Measurements from ENCODE around the gene LGALS3BP. TPM values are rescaled to one million over a fixed set of nuclear protein-coding genes. Genes with fewer than 3 reads are reported as not detected.

LGALS3BP gene
- polyA plus RNA-seq, 1 donor (not counting 4 experiments of a cell fraction or from before 2014, with no cell fraction given): 53.0 TPM

DNA sequence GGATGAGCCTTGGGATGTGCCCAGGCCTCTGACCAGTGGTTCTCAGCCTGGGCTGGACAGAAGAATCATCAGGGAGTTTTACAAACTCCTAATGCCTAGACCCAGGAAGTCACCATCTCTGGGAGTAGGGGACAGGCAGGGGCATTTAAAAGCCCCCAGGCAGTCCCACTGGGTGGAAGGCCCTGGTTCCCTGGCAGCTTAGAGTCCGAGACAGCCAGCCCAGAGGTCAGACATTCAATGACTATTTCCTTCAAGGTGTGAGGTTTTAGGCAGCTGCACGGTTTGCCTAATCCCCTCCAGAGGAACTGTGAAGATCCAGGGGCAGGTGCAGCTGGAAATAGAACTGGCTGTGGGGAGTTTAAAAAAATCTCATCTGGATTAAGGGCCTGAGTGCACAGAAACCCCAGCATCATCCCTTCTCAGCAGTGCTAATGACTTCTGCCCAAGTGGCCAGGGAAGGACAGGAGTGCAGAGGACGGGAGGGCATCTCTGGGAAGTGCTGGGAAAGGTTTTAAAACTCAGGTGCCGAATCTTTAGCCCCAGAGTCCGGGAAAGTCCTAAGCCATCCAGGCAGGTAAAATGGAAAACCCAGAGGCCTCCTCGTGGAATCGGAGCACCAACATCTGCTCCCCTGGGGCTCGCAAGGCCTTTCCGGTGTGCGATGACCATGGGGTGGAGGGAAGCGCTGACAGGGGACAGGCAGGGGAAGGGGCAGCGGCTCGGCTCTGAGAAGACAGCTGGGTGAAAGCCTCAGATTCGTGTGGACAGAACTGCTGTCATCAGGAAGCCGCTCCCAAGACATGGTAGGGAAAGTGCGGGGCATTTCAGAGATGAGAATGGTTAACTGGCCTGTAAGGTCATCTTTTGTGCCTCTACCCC is 1.5 kb upstream of the LGALS3BP start:
- no peaks in the 10 kb centered on the region for H3K27me3 ChIP-seq (ENCODE audit: control insufficient read depth, extremely low read depth, insufficient read depth, low read length)
- no peak for TF ChIP-seq EZH2 (IDR thresholded peaks at IDR 0.05; ENCODE audit: low read length)
- TF ChIP-seq, protein P1, sequence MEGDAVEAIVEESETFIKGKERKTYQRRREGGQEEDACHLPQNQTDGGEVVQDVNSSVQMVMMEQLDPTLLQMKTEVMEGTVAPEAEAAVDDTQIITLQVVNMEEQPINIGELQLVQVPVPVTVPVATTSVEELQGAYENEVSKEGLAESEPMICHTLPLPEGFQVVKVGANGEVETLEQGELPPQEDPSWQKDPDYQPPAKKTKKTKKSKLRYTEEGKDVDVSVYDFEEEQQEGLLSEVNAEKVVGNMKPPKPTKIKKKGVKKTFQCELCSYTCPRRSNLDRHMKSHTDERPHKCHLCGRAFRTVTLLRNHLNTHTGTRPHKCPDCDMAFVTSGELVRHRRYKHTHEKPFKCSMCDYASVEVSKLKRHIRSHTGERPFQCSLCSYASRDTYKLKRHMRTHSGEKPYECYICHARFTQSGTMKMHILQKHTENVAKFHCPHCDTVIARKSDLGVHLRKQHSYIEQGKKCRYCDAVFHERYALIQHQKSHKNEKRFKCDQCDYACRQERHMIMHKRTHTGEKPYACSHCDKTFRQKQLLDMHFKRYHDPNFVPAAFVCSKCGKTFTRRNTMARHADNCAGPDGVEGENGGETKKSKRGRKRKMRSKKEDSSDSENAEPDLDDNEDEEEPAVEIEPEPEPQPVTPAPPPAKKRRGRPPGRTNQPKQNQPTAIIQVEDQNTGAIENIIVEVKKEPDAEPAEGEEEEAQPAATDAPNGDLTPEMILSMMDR (optimal IDR thresholded peaks at IDR 0.05 in 1 of 3, IDR thresholded peaks at IDR 0.05 in 1 of 3, conservative IDR thresholded peaks at IDR 0.05 in 1 of 3; ENCODE audit: extremely low read depth in 1 of 3, insufficient read depth in 2 of 3, low read length in 3 of 3): no peak
- H3K9me3 ChIP-seq (ENCODE audit: control insufficient read depth, low read depth, low read length): no peaks in the 10 kb centered on the region
- no peaks in the 10 kb centered on the region for H4K20me1 ChIP-seq (ENCODE audit: control insufficient read depth, extremely low read depth, insufficient read depth, low read length)
- no peak overlapping the region for H3K4me3 ChIP-seq (ENCODE audit: control insufficient read depth in 2 of 3, extremely low read depth in 1 of 3, insufficient read depth in 2 of 3, low read depth in 1 of 3, low read length in 3 of 3)
- dilution Hi-C loops (cut with MboI; ENCODE audit: extremely low pct_ligation_motif_present, low sequenced_read_pairs): no loop called here
- no peak overlapping the region for H3K4me2 ChIP-seq (ENCODE audit: control insufficient read depth, extremely low read depth, insufficient read depth, low read depth, low read length)
- H3K79me2 ChIP-seq (ENCODE audit: control insufficient read depth, insufficient read depth, low read length): peaks cover 18% of the 10 kb centered on the region
- no peak overlapping the region for H3K27ac ChIP-seq (ENCODE audit: control insufficient read depth, insufficient read depth, low read length)
- FAIRE-seq: no peak
- no peak overlapping the region for H3K9ac ChIP-seq (ENCODE audit: control insufficient read depth, extremely low read depth, insufficient read depth, low read length)
- H3K4me1 ChIP-seq (ENCODE audit: control insufficient read depth, extremely low read depth, insufficient read depth, low read length): peaks cover 35% of the 10 kb centered on the region
- no peak for DNase-seq (ENCODE audit: low read depth, low spot score)
- H3K9me1 ChIP-seq (ENCODE audit: control insufficient read depth, extremely low read depth, insufficient read depth, low read length): no peaks in the 10 kb centered on the region
- H3K36me3 ChIP-seq (ENCODE audit: control insufficient read depth in 2 of 2, extremely low read depth in 1 of 2, insufficient read depth in 2 of 2, low read length in 2 of 2): peaks cover 0 to 4% of the 10 kb centered on the region in 2 experiments
- no peak overlapping the region for H2AFZ ChIP-seq (ENCODE audit: control insufficient read depth, low read length)

DNA sequence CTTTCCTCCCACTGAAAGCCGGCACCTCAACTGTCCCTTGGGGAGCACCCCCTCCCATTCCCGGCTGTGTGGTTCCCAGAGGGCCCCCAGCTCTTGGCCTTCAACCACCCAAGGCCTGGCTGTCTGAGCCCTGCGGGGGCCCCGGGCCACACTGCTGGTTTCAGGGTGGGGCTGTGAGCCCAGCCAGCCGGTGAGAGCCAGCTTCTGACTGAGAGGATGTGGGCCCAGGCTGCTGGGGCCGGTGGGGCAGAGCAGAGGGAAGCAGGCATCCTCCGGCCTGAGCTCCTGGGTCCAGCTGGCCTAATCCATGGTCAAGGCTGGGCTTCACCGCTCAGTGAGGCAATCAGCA is 875 bp upstream of the LGALS3BP start:
- peaks cover 35% of the 10 kb centered on the region for H3K4me1 ChIP-seq (ENCODE audit: control insufficient read depth, extremely low read depth, insufficient read depth, low read length)
- DNase-seq (ENCODE audit: low read depth, low spot score): no peak
- no peaks in the 10 kb centered on the region for H3K27me3 ChIP-seq (ENCODE audit: control insufficient read depth, extremely low read depth, insufficient read depth, low read length)
- peaks cover 18% of the 10 kb centered on the region for H3K79me2 ChIP-seq (ENCODE audit: control insufficient read depth, insufficient read depth, low read length)
- H3K4me3 ChIP-seq (ENCODE audit: control insufficient read depth in 2 of 3, extremely low read depth in 1 of 3, insufficient read depth in 2 of 3, low read depth in 1 of 3, low read length in 3 of 3): no peak overlapping the region
- no peaks in the 10 kb centered on the region for H3K9me1 ChIP-seq (ENCODE audit: control insufficient read depth, extremely low read depth, insufficient read depth, low read length)
- H3K36me3 ChIP-seq (ENCODE audit: control insufficient read depth in 2 of 2, extremely low read depth in 1 of 2, insufficient read depth in 2 of 2, low read length in 2 of 2): peaks cover 0 to 4% of the 10 kb centered on the region in 2 experiments
- H4K20me1 ChIP-seq (ENCODE audit: control insufficient read depth, extremely low read depth, insufficient read depth, low read length): no peaks in the 10 kb centered on the region
- TF ChIP-seq, protein P1 (optimal IDR thresholded peaks at IDR 0.05 in 1 of 3, IDR thresholded peaks at IDR 0.05 in 1 of 3, conservative IDR thresholded peaks at IDR 0.05 in 1 of 3; ENCODE audit: extremely low read depth in 1 of 3, insufficient read depth in 2 of 3, low read length in 3 of 3): no peak
- TF ChIP-seq EZH2 (IDR thresholded peaks at IDR 0.05; ENCODE audit: low read length): no peak
- no peak overlapping the region for H3K4me2 ChIP-seq (ENCODE audit: control insufficient read depth, extremely low read depth, insufficient read depth, low read depth, low read length)
- H3K9ac ChIP-seq (ENCODE audit: control insufficient read depth, extremely low read depth, insufficient read depth, low read length): peak overlapping the region; percentile 69
- H2AFZ ChIP-seq (ENCODE audit: control insufficient read depth, low read length): no peak overlapping the region
- dilution Hi-C loops (cut with MboI; ENCODE audit: extremely low pct_ligation_motif_present, low sequenced_read_pairs): no loop called here
- no peaks in the 10 kb centered on the region for H3K9me3 ChIP-seq (ENCODE audit: control insufficient read depth, low read depth, low read length)
- FAIRE-seq: no peak
- H3K27ac ChIP-seq (ENCODE audit: control insufficient read depth, insufficient read depth, low read length): no peak overlapping the region
